Upper lobe of right lung (tissue), 1 donor: ENCODE results near the gene TRAM2. TPM values are rescaled to one million over a fixed set of nuclear protein-coding genes. Genes with fewer than 3 reads are reported as not detected.
A peak's percentile ranks its signal among the peaks of the same experiment; 100 is the strongest.

Experiments used
- ATAC-seq: fragments of 200-7000 bp; cut with Tn5 transposase; one replicate; pipeline ENCODE4 v1.9.1; 2020; ENCODE audit warnings: mild to moderate bottlenecking, moderate library complexity
- DNase-seq: peaks from one replicate; pipeline ENCODE4 v3.0.0-alpha.2; 2020
- H3K27ac ChIP-seq: fragments of 200-600 bp; one replicate; pipeline ENCODE4 v1.8.0; 2022
- H3K27me3 ChIP-seq: fragments of 200-600 bp; one replicate; pipeline ENCODE4 v1.8.0; 2022; ENCODE audit warnings: mild to moderate bottlenecking
- H3K36me3 ChIP-seq: fragments of 200-600 bp; one replicate; pipeline ENCODE4 v1.8.0; 2022
- H3K4me1 ChIP-seq: fragments of 200-600 bp; one replicate; pipeline ENCODE4 v1.8.0; 2022
- H3K4me3 ChIP-seq: fragments of 200-600 bp; one replicate; pipeline ENCODE4 v1.8.0; 2022; ENCODE audit warnings: mild to moderate bottlenecking
- H3K9me3 ChIP-seq: fragments of 200-600 bp; one replicate; pipeline ENCODE4 v1.8.0; 2022
- CTCF ChIP-seq: fragments of 200-600 bp; IDR thresholded peaks from one replicate; pipeline ENCODE4 v1.8.0; 2022; ENCODE audit warnings: antibody characterized with exemption
- intact Hi-C: fragments of 100-400 bp; cut with DNase I; formaldehyde crosslinking; loops from one replicate; pipeline ENCODE4 v1.11.0; 2022
- total RNA-seq: library from RNA; stranded (reverse); fragmentation: NEBNext Ultra II Directional; extraction: Animal tissue kit (Norgen Biotek cat#: 25700); gene quantifications from one replicate; pipeline ENCODE4 v1.2.1, GENCODE V29; 2021
- donor health status: DM: no; HTN: yes; CAD: no; lungs with severe emphysema.

TRAM2 gene
- total RNA-seq, 1 donor from 2014 or later = 24.2 TPM

GRCh38 chr6:52617087-52617486, 40.2 kb upstream of the TRAM2 start:
- H3K4me1 ChIP-seq = peaks cover 3% of the 10 kb centered on the region
- no peak for DNase-seq
- no peaks in the 10 kb centered on the region for H3K9me3 ChIP-seq
- no peak overlapping the region for H3K27ac ChIP-seq
- no peak overlapping the region for H3K4me3 ChIP-seq
- no peak for TF ChIP-seq CTCF
- H3K27me3 ChIP-seq = no peaks in the 10 kb centered on the region
- intact Hi-C loops = no loop called here
- H3K36me3 ChIP-seq = no peaks in the 10 kb centered on the region
- ATAC-seq = no peak

GRCh38 chr6:52616059-52616690, 39.3 kb upstream of the TRAM2 start:
- Histone ChIP-seq H3K27ac (no peak overlapping the region), H3K27me3 (no peaks in the 10 kb centered on the region), H3K9me3 (no peaks in the 10 kb centered on the region), H3K4me3 (no peak overlapping the region), H3K36me3 (no peaks in the 10 kb centered on the region), H3K4me1 (peaks cover 7% of the 10 kb centered on the region)
- intact Hi-C loops = no loop called here
- DNase-seq (no peak), ATAC-seq (no peak)
- TF ChIP-seq CTCF = no peak

- Histone ChIP-seq H3K27me3 (no peaks in the 10 kb centered on the region), H3K36me3 (no peaks in the 10 kb centered on the region), H3K4me3 (no peak overlapping the region), H3K27ac (no peak overlapping the region), H3K9me3 (no peaks in the 10 kb centered on the region), H3K4me1 (peaks cover 12% of the 10 kb centered on the region)
- DNase-seq (no peak), ATAC-seq (no peak)
- no peak for TF ChIP-seq CTCF
- intact Hi-C loops = no loop called here
Measured at GRCh38 chr6:52612336-52613054, 35.6 kb upstream of the TRAM2 start.

GRCh38 chr6:52611833-52612232, 35.0 kb upstream of the TRAM2 start:
- Histone ChIP-seq H3K36me3 (no peaks in the 10 kb centered on the region), H3K27ac (no peak overlapping the region), H3K4me3 (no peak overlapping the region), H3K9me3 (no peaks in the 10 kb centered on the region), H3K27me3 (no peaks in the 10 kb centered on the region), H3K4me1 (peaks cover 12% of the 10 kb centered on the region)
- TF ChIP-seq CTCF = no peak
- DNase-seq (no peak), ATAC-seq (peak; percentile 30)
- intact Hi-C loops = no loop called here

- H3K27me3 ChIP-seq = no peaks in the 10 kb centered on the region
- ATAC-seq (no peak), DNase-seq (no peak)
- no peaks in the 10 kb centered on the region for H3K36me3 ChIP-seq
- no peak overlapping the region for H3K27ac ChIP-seq
- TF ChIP-seq CTCF = no peak
- no peak overlapping the region for H3K4me3 ChIP-seq
- intact Hi-C loops = no loop called here
- H3K4me1 ChIP-seq = peaks cover 12% of the 10 kb centered on the region
- H3K9me3 ChIP-seq = no peaks in the 10 kb centered on the region
Measured at GRCh38 chr6:52610745-52611355, 34.0 kb upstream of the TRAM2 start.
